Spinal cord (tissue), 10 donors: ENCODE measurements around the gene VAV3. TPM values are rescaled to one million over a fixed set of nuclear protein-coding genes. Genes with fewer than 3 reads are reported as not detected.
A peak's percentile ranks its signal among the peaks of the same experiment; 100 is the strongest.

ENCODE experiments used
- DNase-seq, 6 donors: peaks; one replicate each; pipeline versions ENCODE4 v3.0.0 to v3.0.0-alpha.2; 2013 to 2015; ENCODE audit warnings: low spot score in 6 of 6, low read depth in 4 of 6
- H3K27ac ChIP-seq: one replicate; pipeline ENCODE4 v1.5.1; 2013; ENCODE audit warnings: low read depth, low read length, control low read depth
- H3K27me3 ChIP-seq: one replicate; pipeline ENCODE4 v1.6.1; 2013; ENCODE audit warnings: low read length; ENCODE audit not compliant: control insufficient read depth, insufficient read depth
- H3K36me3 ChIP-seq: one replicate; pipeline ENCODE4 v1.6.1; 2013; ENCODE audit warnings: low read length; ENCODE audit not compliant: control insufficient read depth, insufficient read depth
- H3K4me1 ChIP-seq: one replicate; pipeline ENCODE4 v1.6.1; 2013; ENCODE audit warnings: low read length; ENCODE audit not compliant: control insufficient read depth, insufficient read depth
- H3K4me3 ChIP-seq: one replicate; pipeline ENCODE4 v1.5.1; 2013; ENCODE audit warnings: low read depth, low read length, control low read depth
- H3K9me3 ChIP-seq: one replicate; pipeline ENCODE4 v1.6.1; 2013; ENCODE audit warnings: low read length; ENCODE audit not compliant: control insufficient read depth, insufficient read depth
- WGBS: methylation state at CpG from one replicate; pipeline ENCODE4 v1.1.5; 2013; ENCODE audit warnings: missing lambda C conversion rate; ENCODE audit not compliant: insufficient coverage; 5-methylcytosine and 5-hydroxymethylcytosine counted together
- polyA plus RNA-seq, 2 donors: library from polyadenylated mRNA; unstranded; fragments of 120-200 nt; gene quantifications; one replicate each; pipeline ENCODE4 v1.2.1, GENCODE V29; 2013; ENCODE audit not compliant: insufficient read length in 2 of 2
- total RNA-seq, 2 donors: library from RNA; depleted of rRNA in 1 of 2; stranded (reverse); fragments of 120-200 nt in 1 of 2; fragments of >200 nt in 1 of 2; gene quantifications; one replicate each; pipeline versions ENCODE4 v1.2.3 to v1.2.4, GENCODE V29; 2013 to 2014
- donor health status: healthy.

VAV3 gene
- total and polyA plus RNA-seq, 4 donors, result 6.1 to 13.6 (median 9.2) TPM

- Histone ChIP-seq H3K27me3 (no peaks in the 10 kb centered on the region), H3K9me3 (no peaks in the 10 kb centered on the region), H3K36me3 (no peaks in the 10 kb centered on the region), H3K27ac (no peak overlapping the region), H3K4me3 (no peak overlapping the region), H3K4me1 (no peaks in the 10 kb centered on the region)
- DNase-seq, result no peak
- no CpG with 5 or more reads among the region's 3 CpGs for WGBS
Measured at GRCh38 chr1:107976431-107976830, 11.5 kb upstream of the VAV3 start.

GRCh38 chr1:107975851-107976250 lies 10.9 kb upstream of the VAV3 start:
- no peak overlapping the region for H3K4me3 ChIP-seq
- no peaks in the 10 kb centered on the region for H3K36me3 ChIP-seq
- H3K27ac ChIP-seq, result no peak overlapping the region
- H3K27me3 ChIP-seq, result no peaks in the 10 kb centered on the region
- no peaks in the 10 kb centered on the region for H3K9me3 ChIP-seq
- DNase-seq, result no peak
- H3K4me1 ChIP-seq, result no peaks in the 10 kb centered on the region
- 91% methylated on average over 3 of the region's 4 CpGs for WGBS

GRCh38 chr1:107974090-107974489 lies 9.1 kb upstream of the VAV3 start:
- no peak overlapping the region for H3K27ac ChIP-seq
- H3K27me3 ChIP-seq, result no peaks in the 10 kb centered on the region
- no peaks in the 10 kb centered on the region for H3K4me1 ChIP-seq
- no peak overlapping the region for H3K4me3 ChIP-seq
- H3K9me3 ChIP-seq, result no peaks in the 10 kb centered on the region
- DNase-seq, result no peak
- H3K36me3 ChIP-seq, result no peaks in the 10 kb centered on the region
- WGBS, result no CpG with 5 or more reads among the region's 2 CpGs

- H3K4me1 ChIP-seq, result no peaks in the 10 kb centered on the region
- H3K27me3 ChIP-seq, result no peaks in the 10 kb centered on the region
- H3K36me3 ChIP-seq, result no peaks in the 10 kb centered on the region
- H3K9me3 ChIP-seq, result no peaks in the 10 kb centered on the region
- 30% methylated on average over 2 of the region's 3 CpGs for WGBS
- no peak overlapping the region for H3K4me3 ChIP-seq
- H3K27ac ChIP-seq, result no peak overlapping the region
- DNase-seq, result peak in 1 of 6 donors; percentile 46
Measured at GRCh38 chr1:107972391-107973180, 7.6 kb upstream of the VAV3 start.

GRCh38 chr1:107966550-107966949 lies 1.6 kb upstream of the VAV3 start:
- Histone ChIP-seq H3K9me3 (no peaks in the 10 kb centered on the region), H3K4me1 (peaks cover 21% of the 10 kb centered on the region), H3K4me3 (no peak overlapping the region), H3K36me3 (no peaks in the 10 kb centered on the region), H3K27ac (no peak overlapping the region), H3K27me3 (peaks cover 8% of the 10 kb centered on the region)
- 89% methylated on average over 6 of the region's 8 CpGs for WGBS
- DNase-seq, result no peak

GRCh38 chr1:107964336-107965109 lies 457 bp downstream of the VAV3 start:
- Histone ChIP-seq H3K36me3 (no peaks in the 10 kb centered on the region), H3K9me3 (no peaks in the 10 kb centered on the region), H3K4me1 (peaks cover 21% of the 10 kb centered on the region), H3K27ac (no peak overlapping the region), H3K27me3 (peaks cover 8% of the 10 kb centered on the region), H3K4me3 (peak overlapping the region; percentile 54)
- DNase-seq, result peak in 3 of 6 donors; percentile 17 to 74 (median 47)
- under 1% methylated on average over 76 of the region's 79 CpGs for WGBS

GRCh38 chr1:107963601-107964335 lies 1.2 kb downstream of the VAV3 start:
- under 1% methylated on average over 15 of the region's 21 CpGs for WGBS

GRCh38 chr1:107963008-107963407 lies 2.0 kb downstream of the VAV3 start:
- H3K27me3 ChIP-seq, result peaks cover 8% of the 10 kb centered on the region
- peaks cover 21% of the 10 kb centered on the region for H3K4me1 ChIP-seq
- 61% methylated on average over 2 of the region's 5 CpGs for WGBS
- no peak overlapping the region for H3K27ac ChIP-seq
- no peaks in the 10 kb centered on the region for H3K36me3 ChIP-seq
- DNase-seq, result peak in 1 of 6 donors; percentile 10
- H3K9me3 ChIP-seq, result no peaks in the 10 kb centered on the region
- no peak overlapping the region for H3K4me3 ChIP-seq

More at GRCh38 chr1:107963601-107964335, 1.2 kb downstream of the VAV3 start:
- Histone ChIP-seq H3K9me3 (no peaks in the 10 kb centered on the region), H3K27ac (peak overlapping the region; percentile 11), H3K27me3 (peaks cover 8% of the 10 kb centered on the region), H3K4me3 (peak overlapping the region; percentile 54), H3K4me1 (peaks cover 21% of the 10 kb centered on the region), H3K36me3 (no peaks in the 10 kb centered on the region)
- peak in 3 of 6 donors; percentile 17 to 53 (median 48) for DNase-seq

GRCh38 chr1:107954719-107955415 lies 10.1 kb downstream of the VAV3 start:
- H3K27ac ChIP-seq, result no peak overlapping the region
- H3K9me3 ChIP-seq, result no peaks in the 10 kb centered on the region
- H3K36me3 ChIP-seq, result no peaks in the 10 kb centered on the region
- H3K27me3 ChIP-seq, result no peaks in the 10 kb centered on the region
- WGBS, result 100% methylated on average over 1 of the region's 6 CpGs
- no peak for DNase-seq
- no peak overlapping the region for H3K4me3 ChIP-seq
- H3K4me1 ChIP-seq, result no peaks in the 10 kb centered on the region
